ENCODE measurements around the gene ASB2. TPM values are rescaled to one million over a fixed set of nuclear protein-coding genes. Genes with fewer than 3 reads are reported as not detected.
A peak's percentile ranks its signal among the peaks of the same experiment; 100 is the strongest.

ASB2 gene
- total and polyA plus RNA-seq, 2 of the 8 experiments (the other 6 are each of a cell fraction or from before 2014, with no cell fraction given): 1.0 to 2.1 TPM

DNA sequence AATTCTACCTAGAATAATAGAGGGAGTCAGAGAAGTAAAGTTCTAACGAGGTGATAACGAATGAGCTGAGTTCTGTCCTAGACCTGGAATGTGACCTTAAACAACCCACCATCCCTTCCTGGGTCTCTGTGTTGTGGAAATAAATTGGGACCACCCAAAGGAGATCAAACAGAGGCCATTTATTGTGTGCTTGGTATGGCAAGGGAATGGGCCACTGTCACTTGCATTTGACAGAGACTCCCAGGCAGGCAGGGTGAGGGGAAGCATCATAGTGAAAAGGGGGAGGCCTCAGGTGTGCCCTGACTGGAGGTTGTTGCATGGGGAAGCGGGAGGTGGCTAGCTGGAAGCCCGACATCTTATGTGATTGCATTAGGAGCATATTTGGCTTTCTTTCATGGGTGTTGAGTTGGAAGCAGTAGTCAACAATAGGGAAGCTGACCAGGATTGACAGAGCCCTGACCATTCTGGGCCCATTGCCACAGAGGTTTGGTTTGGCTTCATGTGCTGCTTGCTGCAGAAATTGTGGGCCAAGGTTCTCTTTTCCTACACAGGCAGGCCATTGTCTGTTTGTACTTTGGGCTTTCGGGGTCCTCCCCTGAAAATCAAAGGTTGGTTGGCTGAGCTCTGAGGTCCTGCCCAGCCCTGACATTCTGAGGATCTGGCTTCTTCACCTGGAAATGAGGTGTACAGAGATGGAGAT is 66.8 kb downstream of the ASB2 start:
- TF ChIP-seq TCF12 (IDR thresholded peaks at IDR 0.05; ENCODE audit: low read depth, low read length): no peak
- no peak for TF ChIP-seq NRF1 (IDR thresholded peaks at IDR 0.05; ENCODE audit: low read depth, low read length)
- TF ChIP-seq YY1 (IDR thresholded peaks at IDR 0.05; ENCODE audit: low read depth, low read length): no peak
- no peak for TF ChIP-seq SP2 (IDR thresholded peaks at IDR 0.05; ENCODE audit: low read length)
- TF ChIP-seq HDAC6 (IDR thresholded peaks at IDR 0.05; ENCODE audit: low read depth, low read length): no peak
- no peak for TF ChIP-seq SP1 (IDR thresholded peaks at IDR 0.05; ENCODE audit: low read depth, low read length)
- TF ChIP-seq KDM4A (IDR thresholded peaks at IDR 0.05; ENCODE audit: low read depth, low read length, severe bottlenecking): no peak
- no peak for TF ChIP-seq SP4 (IDR thresholded peaks at IDR 0.05; ENCODE audit: low read length)
- TF ChIP-seq POU5F1 (IDR thresholded peaks at IDR 0.05; ENCODE audit: low read depth, low read length): no peak
- no peak for TF ChIP-seq CBX5 (IDR thresholded peaks at IDR 0.05; ENCODE audit: low read depth, low read length)
- TF ChIP-seq SUZ12 (IDR thresholded peaks at IDR 0.05; ENCODE audit: low read length): no peak
- no peak for TF ChIP-seq CTBP2 (IDR thresholded peaks at IDR 0.05; ENCODE audit: borderline replicate concordance, insufficient read depth, insufficient read length, low read length)
- TF ChIP-seq, protein P1, sequence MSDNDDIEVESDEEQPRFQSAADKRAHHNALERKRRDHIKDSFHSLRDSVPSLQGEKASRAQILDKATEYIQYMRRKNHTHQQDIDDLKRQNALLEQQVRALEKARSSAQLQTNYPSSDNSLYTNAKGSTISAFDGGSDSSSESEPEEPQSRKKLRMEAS (IDR thresholded peaks at IDR 0.05): no peak
- Histone ChIP-seq H3K4me2 (ENCODE audit: insufficient read depth in 1 of 2, low read depth in 2 of 2, low read length in 2 of 2) (no peak overlapping the region), H2BK12ac (ENCODE audit: low read depth, low read length) (no peak overlapping the region), H2BK5ac (ENCODE audit: low read depth, low read length) (no peak overlapping the region), H3K27ac (ENCODE audit: low read depth, low read length) (no peak overlapping the region), H4K91ac (replicated peaks; ENCODE audit: insufficient read length, low read length) (no peak overlapping the region), H2BK120ac (replicated peaks; ENCODE audit: low read depth, low read length) (no peak overlapping the region), H3K18ac (ENCODE audit: extremely low read depth, low read length) (no peak overlapping the region), H3K9me3 (ENCODE audit: insufficient read depth in 2 of 2, low read depth in 1 of 2, low read length in 1 of 2) (no peaks in the 10 kb centered on the region), H4K5ac (ENCODE audit: insufficient read length, low read depth, low read length) (no peak overlapping the region), H3K4me3 (ENCODE audit: extremely low read depth in 1 of 4, insufficient read depth in 2 of 4, low read depth in 3 of 4, low read length in 4 of 4) (no peak overlapping the region), H2AFZ (ENCODE audit: low read length) (no peak overlapping the region), H2BK15ac (ENCODE audit: low read length) (0 out of 2 replicates have a peak overlapping the region, but pooled peaks have one; percentile 29), H3K23me2 (ENCODE audit: low read depth, low read length) (no peaks in the 10 kb centered on the region; the same call in 1 of the 2 replicates), H3K4ac (replicated peaks; ENCODE audit: insufficient read length, low read depth, low read length) (no peak overlapping the region), H3K23ac (ENCODE audit: insufficient read length) (no peak overlapping the region), H3K9ac (replicated peaks in 1 of 4; ENCODE audit: extremely low read depth in 1 of 4, low read depth in 3 of 4, low read length in 3 of 4) (no peak overlapping the region), H3K79me1 (ENCODE audit: low read depth, low read length) (no peaks in the 10 kb centered on the region), H4K20me1 (replicated peaks in 1 of 2; ENCODE audit: control insufficient read depth in 1 of 2, insufficient read depth in 2 of 2, low read length in 2 of 2) (no peaks in the 10 kb centered on the region), H2AK5ac (ENCODE audit: low read depth, low read length) (no peak overlapping the region), H2BK20ac (ENCODE audit: low read length) (no peak overlapping the region), H3K4me1 (replicated peaks in 1 of 4; ENCODE audit: control insufficient read depth in 3 of 4, insufficient read depth in 4 of 4, low read length in 3 of 4) (peaks cover 0 to 7% (median 2%) of the 10 kb centered on the region in 4 experiments; a peak in 3 of 7 replicates), H3K56ac (replicated peaks; ENCODE audit: insufficient read length, low read depth, low read length) (no peak overlapping the region), H3K36me3 (ENCODE audit: control insufficient read depth in 2 of 4, insufficient read depth in 4 of 4, low read length in 3 of 4) (no peaks in the 10 kb centered on the region), H3K27me3 (replicated peaks in 1 of 4; ENCODE audit: control insufficient read depth in 3 of 4, extremely low read depth in 1 of 4, insufficient read depth in 3 of 4, low read length in 3 of 4) (no peaks in the 10 kb centered on the region; a peak in 1 of 7 replicates), H4K8ac (ENCODE audit: extremely low read depth, insufficient read depth, low read length) (no peak overlapping the region), H3K79me2 (ENCODE audit: control insufficient read depth in 1 of 2, insufficient read depth in 2 of 2, low read length in 2 of 2) (no peaks in the 10 kb centered on the region), H3K14ac (ENCODE audit: insufficient read length) (no peak overlapping the region)
- FAIRE-seq (no peak), DNase-seq (ENCODE audit: low read depth in 1 of 2, low spot score in 2 of 2) (no peak)
- 91% methylated on average over 5 of the region's 5 CpGs; no CpG with 5 or more reads in 1 of the 2 experiments for WGBS, 2 experiments (ENCODE audit: extremely low coverage in 1 of 2, insufficient coverage in 1 of 2, insufficient read length in 1 of 2, insufficient replicate concordance in 2 of 2, low coverage in 1 of 2, low lambda C conversion rate in 2 of 2, missing lambda C conversion rate in 1 of 2)
- CTCF ChIA-PET (ENCODE audit: partially characterized antibody): interaction anchor here (0.8 to 2.1 kb wide), 7 partner anchors 9 to 271 kb away, joined by 3 to 9 read pairs (median 5); no protein-coding TSS in a partner anchor
- POLR2A ChIA-PET (ENCODE audit: partially characterized antibody): no interaction called here
